ENCODE results near the gene ANGPTL7. TPM values are rescaled to one million over a fixed set of nuclear protein-coding genes. Genes with fewer than 3 reads are reported as not detected.

Gene ANGPTL7
- total RNA-seq, 1 donor from 2014 or later: 159 TPM

DNA sequence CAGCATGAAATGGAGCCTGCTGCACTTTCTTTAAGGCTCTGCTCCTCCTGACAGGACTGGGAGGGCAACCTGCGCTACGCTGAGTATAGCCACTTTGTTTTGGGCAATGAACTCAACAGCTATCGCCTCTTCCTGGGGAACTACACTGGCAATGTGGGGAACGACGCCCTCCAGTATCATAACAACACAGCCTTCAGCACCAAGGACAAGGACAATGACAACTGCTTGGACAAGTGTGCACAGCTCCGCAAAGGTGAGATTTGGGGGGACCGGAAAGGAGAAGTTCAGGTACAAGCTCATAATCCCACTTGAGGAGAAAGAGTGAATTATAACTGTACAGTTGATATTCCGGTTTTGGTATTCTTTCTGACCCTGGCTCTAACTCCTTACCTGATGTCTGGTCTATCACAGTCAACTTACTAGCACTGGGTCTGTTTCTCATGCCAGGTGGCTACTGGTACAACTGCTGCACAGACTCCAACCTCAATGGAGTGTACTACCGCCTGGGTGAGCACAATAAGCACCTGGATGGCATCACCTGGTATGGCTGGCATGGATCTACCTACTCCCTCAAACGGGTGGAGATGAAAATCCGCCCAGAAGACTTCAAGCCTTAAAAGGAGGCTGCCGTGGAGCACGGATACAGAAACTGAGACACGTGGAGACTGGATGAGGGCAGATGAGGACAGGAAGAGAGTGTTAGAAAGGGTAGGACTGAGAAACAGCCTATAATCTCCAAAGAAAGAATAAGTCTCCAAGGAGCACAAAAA lies 5.4 kb downstream of the ANGPTL7 start:
- intact Hi-C loops (cut with DNase I): no loop called here
- ATAC-seq: peak; percentile 31
- DNase-seq (ENCODE audit: low spot score): no peak

DNA sequence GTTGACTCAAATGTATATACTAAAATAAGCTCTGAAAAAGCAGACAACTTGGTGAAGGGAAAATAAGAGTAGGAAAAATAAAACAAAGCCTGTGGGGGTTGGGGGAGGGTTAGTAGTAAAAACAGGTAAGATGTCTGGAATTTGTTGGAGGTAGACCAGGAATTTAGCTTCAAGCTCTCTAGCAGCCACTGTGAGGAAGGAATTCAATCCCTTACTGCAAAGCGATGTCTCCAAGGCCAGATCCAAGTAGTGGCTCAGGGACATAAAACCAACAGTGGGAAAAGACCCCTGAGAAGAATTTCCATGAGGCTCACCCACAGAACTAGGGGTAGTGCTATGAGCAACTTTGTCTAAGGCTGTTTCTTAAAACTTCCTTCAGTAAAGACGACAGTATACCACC lies 7.8 kb downstream of the ANGPTL7 start:
- DNase-seq (ENCODE audit: low spot score) (no peak), ATAC-seq (no peak)
- intact Hi-C loops (cut with DNase I): no loop called here

DNA sequence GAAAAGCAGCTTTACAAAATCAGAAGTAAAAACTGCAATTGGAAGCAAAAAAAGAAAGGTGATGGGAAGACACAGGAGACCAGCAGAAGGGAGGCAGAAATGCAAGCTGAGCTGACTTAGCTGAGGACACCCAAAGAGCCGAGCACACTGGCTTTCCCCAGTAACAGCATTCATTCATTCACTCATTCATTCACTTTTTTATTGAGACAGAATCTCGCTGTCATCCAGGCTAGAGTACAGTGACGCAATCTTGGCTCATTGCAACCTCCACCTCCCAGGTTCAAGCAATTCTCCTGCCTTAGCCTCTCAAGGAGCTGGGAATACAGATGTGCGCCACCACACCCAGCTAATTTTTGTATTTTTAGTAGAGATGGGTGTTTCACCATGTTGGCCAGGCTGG lies 8.2 kb downstream of the ANGPTL7 start:
- DNase-seq (ENCODE audit: low spot score): no peak
- no peak for ATAC-seq
- intact Hi-C loops (cut with DNase I): no loop called here

DNA sequence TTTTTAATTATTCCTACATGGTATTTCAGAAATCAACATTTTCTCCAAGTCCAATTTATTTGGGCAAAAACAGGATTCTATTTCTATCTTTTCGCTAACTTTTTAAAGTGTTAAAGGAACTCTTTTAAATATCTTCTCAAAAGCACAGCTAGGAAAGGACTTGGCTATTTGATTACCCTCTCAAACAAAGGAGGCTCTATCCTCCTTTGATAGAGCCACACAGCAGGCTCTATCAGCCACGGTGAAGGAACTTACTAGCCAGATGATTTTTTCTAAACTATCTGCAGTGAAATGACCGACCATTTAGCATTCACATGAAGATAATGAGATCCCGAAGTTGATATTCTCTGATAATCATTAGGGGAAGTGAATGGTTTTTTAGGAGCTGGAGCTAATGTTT lies 9.1 kb downstream of the ANGPTL7 start:
- intact Hi-C loops (cut with DNase I): no loop called here
- ATAC-seq (no peak), DNase-seq (ENCODE audit: low spot score) (no peak)

DNA sequence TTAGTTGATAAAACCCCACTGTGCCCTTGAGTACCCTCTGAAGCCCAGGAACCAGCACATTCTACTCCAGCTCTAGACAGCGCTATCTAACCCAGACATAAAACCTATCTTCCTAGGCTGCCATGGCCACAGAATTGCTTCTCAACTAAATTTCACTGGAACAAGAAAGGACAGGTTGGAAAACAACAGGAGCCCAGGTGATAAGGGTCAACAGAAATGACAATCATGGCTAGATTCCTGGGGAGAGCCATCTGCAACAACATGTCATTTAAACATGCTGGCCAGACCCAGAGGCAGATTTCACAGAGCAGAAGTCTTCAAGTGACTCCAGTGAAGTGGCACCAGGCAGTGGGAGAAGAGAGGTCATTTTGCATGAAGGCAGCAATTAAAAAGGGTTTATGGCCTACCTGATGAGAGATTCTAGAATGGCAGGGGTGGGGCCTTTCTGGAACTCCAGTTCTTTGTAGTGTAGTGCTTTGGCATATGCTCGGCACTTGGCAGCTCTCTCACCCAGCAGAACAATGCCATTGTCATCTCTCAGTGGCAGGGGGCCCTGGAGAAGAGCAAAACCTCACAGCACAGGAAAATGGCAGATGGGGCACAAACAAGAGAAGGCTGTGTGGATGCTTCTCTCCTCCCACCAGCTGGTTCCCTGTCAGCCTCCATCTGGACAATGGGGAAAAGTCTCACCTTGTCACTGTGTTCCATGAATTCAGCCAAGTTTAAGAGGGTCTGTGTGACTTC lies 9.9 kb downstream of the ANGPTL7 start:
- ATAC-seq (no peak), DNase-seq (ENCODE audit: low spot score) (no peak)
- intact Hi-C loops (cut with DNase I): no loop called here

DNA sequence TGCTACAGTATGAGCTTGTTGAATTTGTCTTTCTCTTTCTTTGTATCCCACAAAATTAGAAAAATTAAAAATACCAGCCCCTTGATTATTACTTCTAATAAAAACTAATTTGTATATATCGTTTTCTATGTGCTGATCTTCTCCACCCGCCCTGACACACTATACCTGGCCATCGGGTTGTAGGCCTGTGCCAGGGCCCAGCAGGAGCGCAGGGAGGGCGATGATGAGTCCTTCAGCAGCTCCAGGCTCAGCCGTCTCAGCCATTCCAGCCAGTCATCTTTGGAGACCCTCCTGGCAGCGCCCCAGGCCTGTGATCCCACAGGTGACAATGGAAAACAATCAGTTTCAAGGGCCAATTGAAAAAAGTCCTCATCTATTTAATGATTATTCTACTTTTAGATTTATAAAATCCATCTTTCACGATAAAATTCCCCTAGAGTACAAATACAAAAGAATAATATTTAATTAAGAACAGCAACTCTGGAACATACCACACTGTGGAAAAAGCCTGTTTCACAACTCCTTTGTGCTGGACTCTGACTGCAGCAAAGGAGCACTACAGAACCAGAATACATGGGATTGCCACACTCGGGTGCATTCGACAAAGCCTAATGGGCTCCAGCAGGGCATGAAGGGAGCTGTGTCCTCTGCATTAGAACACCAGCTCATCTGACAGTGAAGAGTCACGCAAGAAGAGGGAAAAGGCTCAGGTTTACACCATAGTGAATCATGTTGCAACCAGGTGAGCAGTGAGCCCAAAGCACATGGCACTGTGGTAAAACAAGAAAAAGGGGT lies 15.4 kb downstream of the ANGPTL7 start:
- DNase-seq (ENCODE audit: low spot score): no peak
- intact Hi-C loops (cut with DNase I): no loop called here
- peak; percentile 63 for ATAC-seq

DNA sequence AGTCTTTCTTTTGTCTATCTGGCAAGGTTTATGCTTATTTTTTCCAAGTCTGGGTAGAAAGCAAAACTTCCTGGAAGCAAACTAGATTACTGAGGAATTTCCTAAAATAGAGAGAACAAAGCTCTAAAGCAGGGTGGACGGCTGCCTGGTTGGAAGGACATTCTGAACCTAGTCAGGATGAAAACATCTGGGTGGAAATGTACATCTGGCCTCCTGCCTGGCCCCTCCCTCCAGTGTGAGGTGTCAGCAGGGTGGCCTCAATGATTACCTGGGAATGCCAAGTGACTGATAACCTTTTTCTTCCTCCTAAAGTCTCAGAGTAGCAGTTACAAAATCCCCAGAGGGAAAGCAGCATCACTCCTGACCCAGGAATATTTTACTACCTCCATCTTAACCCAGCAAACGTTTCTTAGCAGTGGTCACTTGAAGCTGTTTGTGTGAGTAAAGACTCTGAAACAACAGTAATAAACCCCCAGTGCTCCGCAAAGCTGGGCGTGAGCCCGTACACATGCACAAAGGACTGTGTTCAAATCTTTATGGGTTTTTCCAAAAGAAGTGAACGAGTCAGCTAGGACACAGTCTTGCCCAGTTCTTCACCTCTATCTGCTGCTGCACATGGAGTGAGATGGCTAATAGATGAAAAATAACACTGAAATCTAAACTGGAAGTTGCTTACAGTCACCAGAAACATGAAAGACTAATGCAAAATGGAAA lies 18.9 kb downstream of the ANGPTL7 start:
- peak; percentile 93 for ATAC-seq
- intact Hi-C loops (cut with DNase I): no loop called here
- DNase-seq (ENCODE audit: low spot score): no peak

DNA sequence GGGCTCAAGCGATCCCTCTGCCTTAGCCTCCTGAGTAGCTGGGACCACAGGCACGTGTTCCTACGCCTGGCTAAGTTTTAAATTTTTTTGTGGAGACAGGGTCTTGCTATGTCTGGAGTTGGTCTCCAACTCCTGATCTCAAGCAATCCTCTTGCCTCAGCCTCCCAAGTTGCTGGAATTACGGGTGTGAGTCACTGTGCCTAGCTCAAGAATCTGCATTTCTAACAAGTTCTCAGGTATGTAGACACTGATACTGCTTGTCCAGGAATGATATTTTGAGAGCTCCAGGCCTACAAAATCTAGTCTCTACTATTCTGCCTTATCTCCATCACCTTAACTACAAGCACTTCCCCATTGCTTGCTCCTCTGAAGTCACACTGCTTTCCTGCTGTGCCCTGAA lies 22.3 kb downstream of the ANGPTL7 start:
- ATAC-seq (no peak), DNase-seq (ENCODE audit: low spot score) (no peak)
- intact Hi-C loops (cut with DNase I): no loop called here

DNA sequence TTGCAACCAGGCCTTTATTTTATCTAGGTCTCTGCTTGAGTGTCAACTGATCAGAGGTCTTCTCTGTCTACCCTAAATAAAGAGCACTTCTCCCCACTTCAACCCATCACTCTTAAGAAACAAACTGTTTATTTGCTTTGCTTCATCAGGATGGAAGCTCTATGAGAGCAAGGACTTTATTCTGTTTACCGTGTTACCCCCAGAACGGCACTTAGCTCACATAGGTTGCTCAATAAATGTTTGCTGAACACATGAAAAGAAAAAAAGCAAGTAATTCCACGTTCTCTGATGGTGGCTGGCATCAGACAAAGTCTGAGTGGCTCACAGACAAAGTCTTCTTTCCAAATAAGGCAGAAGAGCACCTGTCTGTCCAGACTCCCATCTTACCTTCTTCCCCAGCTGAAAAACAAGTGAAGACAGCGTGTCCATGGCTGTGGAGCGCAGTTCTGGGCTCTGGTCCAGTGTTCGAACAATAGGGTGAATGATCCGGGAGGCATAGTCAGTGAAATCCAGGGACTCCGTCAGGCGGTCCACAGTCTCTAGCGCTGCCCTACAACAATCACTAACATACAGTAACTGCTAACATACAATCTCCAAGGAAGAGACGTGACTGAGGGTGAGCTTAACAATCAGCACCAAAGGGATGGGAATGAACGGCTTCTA lies 22.9 kb downstream of the ANGPTL7 start:
- DNase-seq (ENCODE audit: low spot score) (no peak), ATAC-seq (no peak)
- intact Hi-C loops (cut with DNase I): no loop called here

DNA sequence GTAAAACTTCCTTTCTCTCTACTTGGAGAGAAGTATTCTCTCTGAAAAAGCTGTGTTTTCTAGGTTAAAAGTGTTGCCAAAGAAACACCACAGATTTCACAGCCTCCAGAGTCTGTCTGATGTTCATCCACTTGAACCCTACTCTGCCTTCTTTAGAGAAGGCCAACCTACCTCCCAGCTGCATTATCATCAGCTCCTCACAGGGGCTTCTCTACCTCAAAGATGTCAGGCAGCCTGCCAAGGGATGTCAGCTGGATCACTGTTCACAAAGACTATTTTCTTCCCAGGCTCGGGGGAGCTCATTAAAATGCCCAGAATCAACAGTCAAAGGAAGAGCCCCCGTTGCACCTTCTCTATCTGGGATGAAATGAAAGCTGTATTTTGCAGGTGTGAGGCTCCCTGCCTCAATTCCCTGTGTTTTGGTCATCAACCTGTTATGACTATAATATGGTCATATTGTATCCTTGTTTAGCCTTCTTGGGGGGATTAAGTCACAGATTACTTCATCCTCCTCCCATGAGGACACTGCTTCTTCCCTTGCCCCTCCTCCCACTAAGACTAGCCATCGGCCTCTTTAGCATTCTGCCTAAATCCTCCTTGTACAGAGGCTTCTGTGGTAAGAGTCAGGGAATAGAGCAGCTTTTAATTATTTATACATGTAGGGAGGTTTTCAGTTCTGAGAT lies 25.7 kb downstream of the ANGPTL7 start:
- peak; percentile 83 for ATAC-seq
- no peak for DNase-seq (ENCODE audit: low spot score)
- intact Hi-C loops (cut with DNase I): no loop called here

DNA sequence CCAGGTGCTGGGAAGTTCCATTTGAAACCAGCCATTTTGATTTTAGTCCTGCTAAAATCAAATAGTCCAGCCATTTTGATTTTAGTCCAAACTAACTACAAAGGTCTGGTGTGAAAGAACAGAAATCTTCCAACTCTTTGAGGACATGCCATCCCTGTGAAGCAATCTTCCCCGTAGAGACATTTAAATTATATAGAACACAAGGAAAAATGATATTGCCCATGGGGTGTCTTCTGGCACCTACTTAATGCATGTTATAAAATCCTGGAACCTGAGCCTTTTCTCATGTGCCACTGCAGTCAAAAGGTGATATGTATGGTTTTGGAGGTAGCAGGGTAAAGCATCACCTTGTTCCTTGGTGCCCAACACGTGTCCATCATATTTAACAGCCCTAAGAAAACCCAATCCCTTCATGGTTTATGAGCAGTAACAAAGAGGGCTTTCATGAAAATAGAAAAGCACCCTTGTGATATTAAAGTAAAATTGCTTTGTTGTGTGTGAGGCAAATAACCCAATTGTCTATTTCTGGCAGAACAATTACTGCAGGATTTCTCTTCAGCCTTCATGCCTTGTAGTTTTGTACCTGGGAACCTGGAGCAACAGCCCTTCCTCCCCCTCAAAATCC lies 26.3 kb downstream of the ANGPTL7 start:
- DNase-seq (ENCODE audit: low spot score): no peak
- ATAC-seq: peak; percentile 63
- intact Hi-C loops (cut with DNase I): no loop called here

DNA sequence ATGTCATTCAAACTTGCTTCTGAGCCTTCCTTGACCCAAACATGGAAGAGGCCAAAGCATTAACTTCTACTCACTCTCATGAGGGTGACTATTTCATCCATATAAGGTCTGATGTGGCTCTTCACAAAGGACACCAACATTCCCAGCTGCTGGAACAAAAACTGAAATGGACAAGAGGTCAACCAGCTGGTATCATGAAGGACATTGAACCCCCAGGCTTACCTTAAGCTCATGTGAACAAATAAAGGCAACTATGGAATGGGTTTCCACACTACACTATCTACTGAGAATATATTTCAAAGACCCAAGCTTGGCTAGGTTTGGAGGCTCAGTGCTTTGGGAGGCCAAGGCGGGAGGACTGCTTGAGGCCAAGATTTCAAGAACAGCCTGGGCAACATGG lies 26.9 kb downstream of the ANGPTL7 start:
- intact Hi-C loops (cut with DNase I): no loop called here
- DNase-seq (ENCODE audit: low spot score): no peak
- ATAC-seq: no peak

DNA sequence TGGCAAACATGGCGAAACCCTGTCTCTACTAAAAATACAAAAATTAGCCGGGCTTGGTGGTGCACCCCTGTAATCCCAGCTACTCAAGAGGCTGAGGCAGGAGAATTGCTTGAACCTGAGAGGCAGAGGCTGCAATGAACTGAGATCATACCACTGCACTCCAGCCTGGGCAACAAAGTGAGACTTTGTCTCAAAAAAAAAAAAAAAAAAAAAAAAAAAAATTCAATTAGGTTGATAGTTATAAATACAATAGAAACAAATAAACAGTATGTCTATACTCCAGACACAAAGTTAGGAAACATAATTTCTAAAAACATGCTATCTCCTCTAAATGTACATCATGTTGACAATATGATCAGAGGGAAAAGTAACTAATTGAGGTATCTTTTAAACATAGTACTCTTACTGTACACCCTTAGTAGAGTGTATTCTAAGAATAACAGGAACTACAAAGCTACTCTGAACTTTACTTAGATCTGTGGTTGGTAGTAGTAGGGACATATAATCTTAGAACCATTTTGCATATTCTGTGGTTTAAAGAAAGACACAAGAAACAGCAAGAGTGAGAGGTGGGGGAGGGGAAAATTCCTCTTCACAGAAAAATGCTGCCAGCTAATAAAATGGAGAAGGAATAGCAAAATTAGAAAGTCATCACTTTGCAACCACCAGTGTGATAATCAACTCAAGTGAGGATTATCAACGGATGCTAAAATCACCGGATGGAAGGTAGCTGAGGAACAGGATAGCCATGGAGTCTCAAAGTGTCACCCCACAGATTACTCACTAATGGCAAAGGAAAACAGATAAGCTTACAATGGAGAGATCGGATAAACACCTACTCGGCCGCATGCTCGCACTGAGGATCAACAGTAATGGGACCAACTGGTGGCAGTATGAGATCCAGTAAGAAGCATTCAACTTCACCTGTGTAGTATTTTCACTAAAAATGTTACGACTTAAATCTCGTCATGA lies 38.2 kb downstream of the ANGPTL7 start:
- no peak for DNase-seq (ENCODE audit: low spot score)
- intact Hi-C loops (cut with DNase I): no loop called here
- no peak for ATAC-seq

DNA sequence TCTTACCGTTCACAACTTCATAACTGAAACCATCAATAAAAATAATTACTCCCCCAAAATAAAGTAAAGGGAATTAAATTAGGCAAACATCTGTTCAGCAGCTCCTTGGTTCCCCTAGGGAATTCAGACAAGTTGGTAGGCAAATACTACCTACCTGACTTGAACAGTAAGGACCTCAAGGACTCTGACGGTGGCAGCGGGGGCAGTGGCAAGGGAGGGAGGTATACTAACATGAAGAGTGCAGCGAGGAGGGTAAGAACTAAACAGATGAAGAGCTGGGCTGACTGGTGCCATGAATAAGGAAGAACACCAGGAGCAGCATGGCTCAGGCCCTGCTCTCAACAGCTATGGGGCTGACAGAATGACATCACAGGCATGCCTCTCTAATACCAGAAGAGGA lies 40.0 kb downstream of the ANGPTL7 start:
- intact Hi-C loops (cut with DNase I): no loop called here

DNA sequence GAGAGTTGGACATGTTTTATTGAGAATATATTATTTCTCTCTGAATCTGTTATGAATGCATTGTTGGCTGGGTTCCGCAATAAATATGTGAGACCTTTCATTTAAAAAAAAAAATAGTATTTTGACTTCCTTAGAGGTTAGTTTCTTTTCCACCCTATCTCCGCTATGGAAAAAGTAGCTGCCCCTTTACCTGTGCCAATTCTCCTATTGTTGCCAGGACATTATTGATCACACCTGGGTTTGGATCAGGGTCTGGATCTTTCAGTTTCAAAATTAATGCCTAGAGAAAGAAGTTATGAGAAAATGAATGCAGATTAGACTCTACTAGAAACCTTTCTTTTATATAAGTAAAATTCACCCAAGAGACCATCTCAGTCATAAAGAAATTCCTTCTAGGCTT lies 44.1 kb downstream of the ANGPTL7 start:
- ATAC-seq: no peak
- no peak for DNase-seq (ENCODE audit: low spot score)
- intact Hi-C loops (cut with DNase I): no loop called here

More for the DNA sequence above, 40.0 kb downstream of the ANGPTL7 start:
- DNase-seq (ENCODE audit: low spot score): no peak
- ATAC-seq: no peak

DNA sequence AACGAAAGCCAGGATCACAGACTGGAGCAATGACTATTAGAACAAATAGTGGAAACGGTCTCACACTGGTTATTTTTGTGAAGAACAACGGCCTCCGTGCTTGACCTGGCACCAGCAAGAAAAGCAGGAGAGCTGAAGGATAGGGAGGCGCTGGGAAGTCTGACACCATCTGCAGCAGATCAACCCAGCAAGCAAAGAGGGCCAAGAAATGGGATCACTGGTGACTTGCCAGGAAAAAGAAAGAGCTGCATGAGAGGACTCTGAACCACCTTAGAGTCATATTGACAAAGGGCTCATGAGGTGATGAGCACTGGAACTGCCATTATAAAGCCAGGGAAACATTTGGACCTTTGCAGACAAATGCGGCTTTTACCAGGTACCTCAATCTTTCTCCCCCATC lies 48.2 kb downstream of the ANGPTL7 start:
- intact Hi-C loops (cut with DNase I): no loop called here
- no peak for DNase-seq (ENCODE audit: low spot score)
- no peak for ATAC-seq

DNA sequence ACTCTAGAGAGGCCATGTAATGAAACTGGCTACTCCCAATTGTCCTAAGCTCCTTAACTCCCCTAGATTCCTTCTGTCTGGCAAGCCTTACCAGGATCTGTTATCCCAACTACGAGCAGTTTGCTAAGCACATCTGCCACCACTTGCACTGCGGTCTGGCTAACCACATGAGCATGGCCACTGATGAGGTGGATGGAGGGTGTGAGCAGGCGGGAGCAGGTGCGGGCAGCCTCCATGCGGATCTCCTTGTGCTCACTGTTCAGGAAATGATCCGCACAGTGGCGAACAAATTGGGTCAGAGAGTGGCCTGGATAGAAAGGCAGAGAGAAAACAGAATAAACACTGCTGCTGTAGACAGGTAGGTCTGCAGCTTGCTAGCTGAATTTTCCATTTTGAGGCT lies 49.2 kb downstream of the ANGPTL7 start:
- intact Hi-C loops (cut with DNase I): no loop called here
- ATAC-seq (no peak), DNase-seq (ENCODE audit: low spot score) (no peak)
